ENCODE measurements around the gene BABAM2.

- TF ChIP-seq EZH2phosphoT487 (IDR thresholded peaks at IDR 0.05; ENCODE audit: insufficient read depth, low read depth), result no peak
- TF ChIP-seq EZH2 (IDR thresholded peaks at IDR 0.05; ENCODE audit: insufficient read depth, poor library complexity, severe bottlenecking), result no peak
Measured at GRCh38 chr2:28277466-28277865, 386.9 kb downstream of the BABAM2 start.
